Measurements from ENCODE around the gene PCDH15.
"Not testable (repeated sequence)": the region's sequence is repeated elsewhere in the genome, so short reads cannot be mapped to it uniquely, and the experiment has no call there.

The PCDH15 gene

GRCh38 chr10:53997953-53998352 lies 803.1 kb downstream of the PCDH15 start:
- Mint-ChIP-seq H3K9me3 (peaks cover 0 to 9% of the 10 kb centered on the region in 2 donors), H3K27me3 (no peaks in the 10 kb centered on the region), H3K27ac (no peak overlapping the region), H3K4me3 (no peak overlapping the region), H3K4me1 (no peaks in the 10 kb centered on the region)
- ATAC-seq: no peak
- no peak for DNase-seq

GRCh38 chr10:53990799-53991238 lies 810.2 kb downstream of the PCDH15 start:
- ATAC-seq (peak; percentile 37), DNase-seq (no peak)
- H3K4me1 Mint-ChIP-seq: no peaks in the 10 kb centered on the region
- H3K27me3 Mint-ChIP-seq: no peaks in the 10 kb centered on the region
- H3K4me3 Mint-ChIP-seq: no peak overlapping the region
- H3K27ac Mint-ChIP-seq: no peak overlapping the region
- H3K9me3 Mint-ChIP-seq: no peaks in the 10 kb centered on the region

- DNase-seq (no peak), ATAC-seq (no peak)
- Mint-ChIP-seq H3K4me3 (no peak overlapping the region), H3K9me3 (peaks cover 5 to 18% of the 10 kb centered on the region in 2 donors), H3K27ac (no peak overlapping the region), H3K4me1 (no peaks in the 10 kb centered on the region), H3K27me3 (no peaks in the 10 kb centered on the region)
These were observed 817.6 kb downstream of the PCDH15 start for GRCh38 chr10:53983431-53983830.

- no peak overlapping the region for H3K4me3 Mint-ChIP-seq
- no peak overlapping the region for H3K27ac Mint-ChIP-seq
- H3K4me1 Mint-ChIP-seq: no peaks in the 10 kb centered on the region
- H3K27me3 Mint-ChIP-seq: no peaks in the 10 kb centered on the region
- ATAC-seq (no peak), DNase-seq (no peak)
- peaks cover 5 to 27% of the 10 kb centered on the region in 2 donors for H3K9me3 Mint-ChIP-seq
These were observed 820.8 kb downstream of the PCDH15 start for GRCh38 chr10:53980210-53980609.

GRCh38 chr10:53978301-53978700 lies 822.7 kb downstream of the PCDH15 start:
- no peak for ATAC-seq
- H3K27me3 Mint-ChIP-seq: no peaks in the 10 kb centered on the region
- H3K4me1 Mint-ChIP-seq: no peaks in the 10 kb centered on the region
- no peak overlapping the region for H3K27ac Mint-ChIP-seq
- H3K9me3 Mint-ChIP-seq: peaks cover 5 to 18% of the 10 kb centered on the region in 2 donors
- DNase-seq: no peak
- H3K4me3 Mint-ChIP-seq: no peak overlapping the region

GRCh38 chr10:53977267-53977666 lies 823.8 kb downstream of the PCDH15 start:
- H3K27ac Mint-ChIP-seq: no peak overlapping the region
- ATAC-seq: no peak
- H3K27me3 Mint-ChIP-seq: no peaks in the 10 kb centered on the region
- no peak overlapping the region for H3K4me3 Mint-ChIP-seq
- no peak for DNase-seq
- peaks cover 5 to 18% of the 10 kb centered on the region in 2 donors for H3K9me3 Mint-ChIP-seq
- H3K4me1 Mint-ChIP-seq: no peaks in the 10 kb centered on the region

GRCh38 chr10:53957401-53957800 lies 843.6 kb downstream of the PCDH15 start:
- DNase-seq (no peak), ATAC-seq (no peak)
- Mint-ChIP-seq H3K9me3 (no peaks in the 10 kb centered on the region), H3K27ac (no peak overlapping the region), H3K27me3 (no peaks in the 10 kb centered on the region), H3K4me3 (no peak overlapping the region), H3K4me1 (no peaks in the 10 kb centered on the region)

- Mint-ChIP-seq H3K4me1 (no peaks in the 10 kb centered on the region), H3K27ac (no peak overlapping the region), H3K27me3 (no peaks in the 10 kb centered on the region), H3K9me3 (peaks cover 5 to 6% of the 10 kb centered on the region in 2 donors), H3K4me3 (no peak overlapping the region)
- no peak for ATAC-seq
- DNase-seq: no peak
These were observed 845.9 kb downstream of the PCDH15 start for GRCh38 chr10:53955091-53955490.

- no peak overlapping the region for H3K27ac Mint-ChIP-seq
- H3K4me3 Mint-ChIP-seq: no peak overlapping the region
- H3K4me1 Mint-ChIP-seq: no peaks in the 10 kb centered on the region
- DNase-seq: no peak
- H3K27me3 Mint-ChIP-seq: no peaks in the 10 kb centered on the region
- ATAC-seq: no peak
- H3K9me3 Mint-ChIP-seq: peaks cover 5 to 6% of the 10 kb centered on the region in 2 donors
These were observed 848.1 kb downstream of the PCDH15 start for GRCh38 chr10:53952698-53953630.

- Mint-ChIP-seq H3K4me1 (no peaks in the 10 kb centered on the region), H3K4me3 (no peak overlapping the region), H3K9me3 (peaks cover 0 to 3% of the 10 kb centered on the region in 2 donors), H3K27ac (no peak overlapping the region), H3K27me3 (no peaks in the 10 kb centered on the region)
- ATAC-seq (no peak), DNase-seq (no peak)
These were observed 861.4 kb downstream of the PCDH15 start for GRCh38 chr10:53939654-53940053.

- Mint-ChIP-seq H3K9me3 (peaks cover 6 to 7% of the 10 kb centered on the region in 2 donors), H3K27ac (no peak overlapping the region), H3K4me3 (no peak overlapping the region), H3K4me1 (no peaks in the 10 kb centered on the region), H3K27me3 (no peaks in the 10 kb centered on the region)
- no peak for ATAC-seq
- no peak for DNase-seq
These were observed 870.4 kb downstream of the PCDH15 start for GRCh38 chr10:53930648-53931047.

GRCh38 chr10:53924051-53924700 lies 876.9 kb downstream of the PCDH15 start:
- not testable (repeated sequence) for ATAC-seq, H3K4me3 Mint-ChIP-seq, H3K27ac Mint-ChIP-seq, H3K27me3 Mint-ChIP-seq, H3K4me1 Mint-ChIP-seq, DNase-seq
- peaks cover 11 to 14% of the 10 kb centered on the region in 2 donors for H3K9me3 Mint-ChIP-seq

GRCh38 chr10:53918755-53919154 lies 882.3 kb downstream of the PCDH15 start:
- no peak overlapping the region for H3K27ac Mint-ChIP-seq
- H3K4me3 Mint-ChIP-seq: no peak overlapping the region
- no peaks in the 10 kb centered on the region for H3K27me3 Mint-ChIP-seq
- H3K4me1 Mint-ChIP-seq: no peaks in the 10 kb centered on the region
- ATAC-seq (no peak), DNase-seq (no peak)
- H3K9me3 Mint-ChIP-seq: peaks cover 0 to 2% of the 10 kb centered on the region in 2 donors

- no peak for ATAC-seq
- no peak overlapping the region for H3K4me3 Mint-ChIP-seq
- peaks cover 8 to 36% of the 10 kb centered on the region in 2 donors for H3K9me3 Mint-ChIP-seq
These were observed 891.2 kb downstream of the PCDH15 start for GRCh38 chr10:53909791-53910190.

GRCh38 chr10:53904506-53905241 lies 896.4 kb downstream of the PCDH15 start:
- DNase-seq: no peak
- H3K9me3 Mint-ChIP-seq: no peaks in the 10 kb centered on the region
- H3K27me3 Mint-ChIP-seq: no peaks in the 10 kb centered on the region
- H3K4me1 Mint-ChIP-seq: no peaks in the 10 kb centered on the region
- ATAC-seq: no peak
- no peak overlapping the region for H3K27ac Mint-ChIP-seq
- H3K4me3 Mint-ChIP-seq: no peak overlapping the region

More at GRCh38 chr10:53909791-53910190, 891.2 kb downstream of the PCDH15 start:
- no peaks in the 10 kb centered on the region for H3K27me3 Mint-ChIP-seq
- no peak for DNase-seq
- no peak overlapping the region for H3K27ac Mint-ChIP-seq
- H3K4me1 Mint-ChIP-seq: no peaks in the 10 kb centered on the region

All from stimulated activated naive CD8-positive, alpha-beta T cell treated with anti-CD3 and anti-CD28 coated beads, Interleukin-15, amount 100 ng/mL, for 72 hours (primary cell).